K562 (cell line): Measurements from ENCODE around the gene VTA1. TPM values are rescaled to one million over a fixed set of nuclear protein-coding genes. Genes with fewer than 3 reads are reported as not detected.

Experiments used
- ATAC-seq: fragments of 200-7000 bp; cut with Tn5 transposase; 3 replicates; pipeline ENCODE4 v1.9.1; 2020; ENCODE audit warnings: moderate library complexity
- BruUV-seq: library from RNA; stranded (reverse); fragments of 400-500 nt; replicated peaks from 2 replicates; lab custom pipeline; 2021; lab: Mats Ljungman, UMichigan
- CTCF ChIA-PET: fragments of 300-600 bp; formaldehyde crosslinking; extraction: SDS; loops from one replicate; lab custom pipeline; 2021; ENCODE audit warnings: low intra/inter-chr PET ratio; lab: Yijun Ruan, JAX
- POLR2A ChIA-PET: fragments of 300-600, 350-650 bp; sonication (Branson Sonifier 250); formaldehyde crosslinking; extraction: SDS; loops from one replicate; lab custom pipeline; 2021; ENCODE audit warnings: antibody characterized with exemption, inconsistent platforms; lab: Yijun Ruan, JAX
- DNase-seq, 4 experiments: peaks; one replicate each; pipeline versions ENCODE4 v3.0.0 to v3.0.0-alpha.2; 2011 to 2018; ENCODE audit warnings: low spot score in 3 of 4, mixed read lengths in 3 of 4; ENCODE audit errors: extremely low read depth in 1 of 4
- FAIRE-seq: peaks from 2 replicates; lab custom pipeline; 2011; peaks lifted over from hg19 to GRCh38; lab: Jason Lieb, UNC
- H2AFZ ChIP-seq: 2 replicates; pipeline ENCODE4 v1.6.0; 2011; ENCODE audit warnings: low read depth, low read length, control low read depth, inconsistent platforms
- H3K27ac ChIP-seq: fragments of 200-600 bp; 3 replicates; pipeline ENCODE4 v1.8.0; 2011; ENCODE audit warnings: low read depth, mild to moderate bottlenecking, control low read depth, inconsistent platforms, low read length, moderate library complexity, mixed read lengths; ENCODE audit errors: extremely low read depth
- H3K27me3 ChIP-seq, 2 experiments: fragments of 300-600 bp in 1 of 2; 2 replicates in 1 of 2; 3 replicates in 1 of 2; pipeline versions ENCODE4 v1.6.0 to v1.8.0; 2011; ENCODE audit warnings: inconsistent platforms in 2 of 2, low read length in 2 of 2, mild to moderate bottlenecking in 1 of 2, mixed read lengths in 1 of 2, moderate library complexity in 1 of 2; ENCODE audit not compliant: control insufficient read depth in 2 of 2, insufficient read depth in 2 of 2
- H3K36me3 ChIP-seq: fragments of 300-600 bp; 3 replicates; pipeline ENCODE4 v1.8.0; 2011; ENCODE audit warnings: mild to moderate bottlenecking, low read length, inconsistent platforms; ENCODE audit not compliant: control insufficient read depth, insufficient read depth
- H3K4me1 ChIP-seq, 2 experiments: fragments of 200-600 bp in 1 of 2; replicated peaks in 1 of 2; 2 replicates in 1 of 2; 3 replicates in 1 of 2; pipeline versions ENCODE4 v1.5.1 to v1.8.0; 2011; ENCODE audit warnings: inconsistent platforms in 2 of 2, low read length in 2 of 2, mild to moderate bottlenecking in 1 of 2, mixed read lengths in 1 of 2, moderate library complexity in 1 of 2; ENCODE audit not compliant: control insufficient read depth in 2 of 2, insufficient read depth in 2 of 2
- H3K4me2 ChIP-seq: 2 replicates; pipeline ENCODE4 v1.6.1; 2011; ENCODE audit warnings: low read length, control low read depth, inconsistent platforms, mixed read lengths; ENCODE audit not compliant: insufficient read depth
- H3K4me3 ChIP-seq: fragments of 200-600 bp; sonication (generic), shearing (Covaris generic); 2 replicates; pipeline ENCODE4 v1.5.1; 2016; ENCODE audit warnings: control low read depth, inconsistent platforms
- H3K79me2 ChIP-seq: fragments of 200-600 bp; 3 replicates; pipeline ENCODE4 v1.8.0; 2011; ENCODE audit warnings: low read length, inconsistent platforms; ENCODE audit not compliant: control insufficient read depth, insufficient read depth
- H3K9ac ChIP-seq, 2 experiments: 2 replicates each; pipeline versions ENCODE4 v1.6.0 to v1.6.1; 2011; ENCODE audit warnings: low read depth in 2 of 2, low read length in 2 of 2, control low read depth in 1 of 2, inconsistent platforms in 1 of 2, mild to moderate bottlenecking in 1 of 2, mixed read lengths in 1 of 2; ENCODE audit not compliant: insufficient read depth in 1 of 2
- H3K9me1 ChIP-seq: one replicate; pipeline ENCODE4 v1.6.0; 2011; ENCODE audit warnings: inconsistent platforms, mild to moderate bottlenecking, low read length, moderate library complexity; ENCODE audit not compliant: control insufficient read depth, insufficient read depth
- H3K9me3 ChIP-seq: replicated peaks from 2 replicates; pipeline ENCODE4 v1.5.1; 2011; ENCODE audit warnings: low read depth, low read length, inconsistent platforms; ENCODE audit not compliant: control insufficient read depth, insufficient read depth
- H4K20me1 ChIP-seq: replicated peaks from 2 replicates; pipeline ENCODE4 v1.6.1; 2011; ENCODE audit warnings: low read length, inconsistent platforms, mixed read lengths; ENCODE audit not compliant: control insufficient read depth, insufficient read depth
- EHMT2 ChIP-seq: fragments of 450-650 bp; IDR thresholded peaks from 2 replicates; pipeline ENCODE4 v1.6.1; 2018; ENCODE audit warnings: antibody characterized with exemption
- ERF ChIP-seq: fragments of 450-650 bp; formaldehyde crosslinking; IDR thresholded peaks from 2 replicates; pipeline ENCODE4 v1.4.0; 2020; ENCODE audit warnings: mild to moderate bottlenecking, mixed read lengths
- ETV5 ChIP-seq: sonication (generic); formaldehyde crosslinking; IDR thresholded peaks from 2 replicates; pipeline ENCODE4 v1.4.0; 2020; ENCODE audit warnings: low read depth, mild to moderate bottlenecking, missing genetic modification reagents
- FUS ChIP-seq: fragments of 200-400 bp; formaldehyde crosslinking; optimal IDR thresholded peaks from 2 replicates; pipeline ENCODE3; 2017; ENCODE audit warnings: low read depth, low read length
- GTF2A2 ChIP-seq: IDR thresholded peaks from 2 replicates; pipeline ENCODE4 v1.6.1; 2016; ENCODE audit warnings: mild to moderate bottlenecking, missing genetic modification characterization, missing compliant biosample characterization
- IFI16 ChIP-seq: fragments of 250-450 bp; sonication (Bioruptor Pico); IDR thresholded peaks from 2 replicates; pipeline ENCODE4 v2.1.2; 2022; ENCODE audit warnings: mild to moderate bottlenecking, inconsistent platforms
- TRIM24 ChIP-seq, 2 experiments: fragments of 450-650 bp; IDR thresholded peaks; 2 replicates each; pipeline ENCODE4 v1.6.1; 2016
- ZNF449 ChIP-seq: fragments of 250-450 bp; sonication (Bioruptor Pico); IDR thresholded peaks from 2 replicates; pipeline ENCODE4 v1.8.0; 2022; ENCODE audit warnings: moderate library complexity, mild to moderate bottlenecking, inconsistent platforms
- WGBS: fragments of 100-300 bp; shearing (Covaris generic); methylation state at CpG from one replicate; pipeline ENCODE4 v1.1.6; 2016; ENCODE audit warnings: low coverage, mixed read lengths; ENCODE audit not compliant: insufficient coverage; ENCODE audit errors: missing lambda C conversion rate; 5-methylcytosine and 5-hydroxymethylcytosine counted together
- in situ Hi-C: fragments of 300-500 bp; cut with MboI; formaldehyde crosslinking; loops from 4 replicates; pipeline ENCODE4 v1.15.0; 2018; ENCODE audit warnings: inconsistent platforms, mixed read lengths
- intact Hi-C: fragments of 100-400 bp; cut with micrococcal nuclease; formaldehyde crosslinking; loops from 2 replicates; pipeline ENCODE4 v1.14.2; 2022
- polyA plus RNA-seq, 8 experiments: library from polyadenylated mRNA; depleted of rRNA in 4 of 8; stranded (reverse) in 5 of 8; unstranded in 3 of 8; fragments of >200 nt; fragmentation: Nextera tagmentation in 2 of 8; fragmentation: Illumina TruSeq in 1 of 8; extraction: Ambion mirVana in 2 of 8; extraction: Trizol in 1 of 8; gene quantifications; 2 replicates each; pipeline versions ENCODE4 v1.2.1 to v1.2.3, GENCODE V29; 2011 to 2014; ENCODE audit warnings: inconsistent platforms in 1 of 8, missing spikeins in 1 of 8
- total RNA-seq, 7 experiments: library from RNA; depleted of rRNA in 6 of 7; stranded (reverse); fragments of >200 nt in 6 of 7; fragmentation: Illumina TruSeq in 2 of 7; extraction: Trizol in 2 of 7; gene quantifications; 2 replicates each; pipeline versions ENCODE4 v1.2.1 to v1.2.3, GENCODE V29; 2011 to 2021; ENCODE audit warnings: low replicate concordance in 1 of 7

VTA1 gene
- total and polyA plus RNA-seq, 9 of the 15 experiments (the other 6 are each of a cell fraction or from before 2014, with no cell fraction given) = 47.8 to 182 (median 84.6) TPM

DNA sequence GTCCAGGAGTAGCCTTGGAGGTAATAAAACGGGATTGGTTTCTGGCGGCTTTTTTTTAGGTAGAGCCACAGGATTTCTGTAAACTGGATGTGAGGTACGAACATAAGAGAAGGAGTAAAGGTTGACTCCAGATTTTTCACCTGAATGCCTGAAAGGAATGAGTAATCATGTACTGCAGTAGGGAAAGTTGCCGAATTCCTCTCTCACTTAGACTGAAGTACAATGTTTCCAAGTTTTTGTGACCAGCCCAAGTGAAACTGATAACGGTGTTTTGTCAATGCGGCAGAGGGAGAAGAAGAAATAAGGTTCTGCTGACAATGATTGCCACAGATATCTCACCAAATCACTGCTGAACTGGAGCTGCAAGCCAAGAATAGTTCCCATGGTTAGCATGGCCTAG lies 75.0 kb downstream of the VTA1 start:
- no TSS peak for BruUV-seq
- no peaks in the 10 kb centered on the region for H3K27me3 ChIP-seq
- in situ Hi-C loops = no loop called here
- no peaks in the 10 kb centered on the region for H3K79me2 ChIP-seq
- H4K20me1 ChIP-seq = no peaks in the 10 kb centered on the region
- H3K4me3 ChIP-seq = no peak overlapping the region
- no peak overlapping the region for H3K27ac ChIP-seq
- no peak for DNase-seq
- H3K4me2 ChIP-seq = no peak overlapping the region
- POLR2A ChIA-PET = no interaction called here
- intact Hi-C loops = no loop called here
- CTCF ChIA-PET = no interaction called here
- whole genome bisulfite sequencing = 45% methylated on average over 6 of the region's 6 CpGs
- no peak for ATAC-seq
- no peak for FAIRE-seq
- no peaks in the 10 kb centered on the region for H3K9me3 ChIP-seq
- TF ChIP-seq FUS (no peak), IFI16 (CRISPR knock-in tag) (no peak), ETV5 (CRISPR knock-in tag) (no peak), ZNF449 (no peak), GTF2A2 (tag) (no peak), EHMT2 (no peak), TRIM24 (IDR thresholded peaks at IDR 0.05) (no peak), ERF (CRISPR knock-in tag) (no peak)
- no peak overlapping the region for H2AFZ ChIP-seq
- peaks cover 12% of the 10 kb centered on the region; the same call in 2 of the 3 replicates for H3K36me3 ChIP-seq
- H3K9me1 ChIP-seq = no peaks in the 10 kb centered on the region
- no peaks in the 10 kb centered on the region for H3K4me1 ChIP-seq
- no peak overlapping the region for H3K9ac ChIP-seq
